Adipose tissue (tissue), 3 donors: ENCODE measurements around the gene DDI2. TPM values are rescaled to one million over a fixed set of nuclear protein-coding genes. Genes with fewer than 3 reads are reported as not detected.

Experiments
- H3K27ac ChIP-seq: one replicate; pipeline ENCODE4 v1.5.1; 2013; ENCODE audit warnings: low read depth, low read length
- WGBS, 3 donors: extraction: QIAGEN DNeasy Blood & Tissue Kit; methylation state at CpG; one replicate each; pipeline ENCODE4 v1.1.7; 2013; 5-methylcytosine and 5-hydroxymethylcytosine counted together
- polyA plus RNA-seq, 3 donors: library from polyadenylated mRNA; stranded (reverse); fragments of 200-250 nt; gene quantifications; one replicate each; pipeline ENCODE4 v1.2.3, GENCODE V29; 2013
- donor health status: healthy with polysubstance abuse.
- donor health status: Bipolar disorder and iron deficiency.
- donor health status: healthy.

DDI2 gene
- polyA plus RNA-seq, 3 donors: 4.2 to 10.4 (median 8.5) TPM

GRCh38 chr1:15707239-15707925, 90.1 kb downstream of the DDI2 start:
- no peak overlapping the region for H3K27ac ChIP-seq
- 78 to 89% (median 81%) methylated on average over 8 of the region's 8 CpGs for WGBS, 3 donors

- no peak overlapping the region for H3K27ac ChIP-seq
- WGBS, 3 donors: 79 to 96% (median 92%) methylated on average over 15 of the region's 15 CpGs
Observed at GRCh38 chr1:15708486-15709137, 91.4 kb downstream of the DDI2 start.

GRCh38 chr1:15709226-15709625, 92.0 kb downstream of the DDI2 start:
- H3K27ac ChIP-seq: no peak overlapping the region
- WGBS, 3 donors: 92 to 99% (median 94%) methylated on average over 4 of the region's 4 CpGs

GRCh38 chr1:15712168-15712567, 94.9 kb downstream of the DDI2 start:
- no peak overlapping the region for H3K27ac ChIP-seq
- WGBS, 3 donors: 74 to 89% (median 81%) methylated on average over 4 of the region's 4 CpGs

GRCh38 chr1:15714406-15715136, 97.3 kb downstream of the DDI2 start:
- H3K27ac ChIP-seq: no peak overlapping the region
- 54 to 74% (median 72%) methylated on average over 4 of the region's 4 CpGs for WGBS, 3 donors

GRCh38 chr1:15717418-15718125, 100.3 kb downstream of the DDI2 start:
- H3K27ac ChIP-seq: no peak overlapping the region
- WGBS, 3 donors: 74 to 88% (median 83%) methylated on average over 11 of the region's 11 CpGs

GRCh38 chr1:15718199-15718601, 100.9 kb downstream of the DDI2 start:
- H3K27ac ChIP-seq: no peak overlapping the region
- 81 to 87% (median 86%) methylated on average over 8 of the region's 8 CpGs for WGBS, 3 donors

Other genes with a start within 250 kb of the DDI2 start
- 10 to 100 TPM; 44.4 to 58.0 (median 45.1) TPM for gene EFHD2, start 207.6 kb upstream of the DDI2 start, polyA plus RNA-seq
- 1,000 to 10,000 TPM in 1 of 3 donors, 1 to 10 TPM in 1, under 1 TPM in 1; 0.92 to 8,953 (median 3.7) TPM for gene CTRC, start 179.0 kb upstream of the DDI2 start, polyA plus RNA-seq
- 1,000 to 10,000 TPM in 1 of 3 donors, under 1 TPM in 1, not detected in 1; 0.33 to 2,134 TPM for gene CELA2A, start 160.7 kb upstream of the DDI2 start, polyA plus RNA-seq
- gene CELA2B, start 141.4 kb upstream of the DDI2 start, polyA plus RNA-seq: 100 to 1,000 TPM in 1 of 3 donors, not detected in 2; 177 TPM
- gene CASP9, start 93.2 kb upstream of the DDI2 start, polyA plus RNA-seq: 10 to 100 TPM; 12.7 to 22.0 (median 14.5) TPM
- gene DNAJC16, start 90.6 kb upstream of the DDI2 start, polyA plus RNA-seq: 1 to 10 TPM; 3.0 to 3.6 (median 3.2) TPM
- gene AGMAT, start 32.4 kb upstream of the DDI2 start, polyA plus RNA-seq: under 1 TPM; 0.21 to 0.45 (median 0.29) TPM
- gene PLEKHM2, start 66.9 kb downstream of the DDI2 start, polyA plus RNA-seq: 10 to 100 TPM; 23.4 to 55.2 (median 41.1) TPM
- gene SLC25A34, start 118.8 kb downstream of the DDI2 start, polyA plus RNA-seq: 1 to 10 TPM; 2.3 to 4.2 (median 2.8) TPM
- under 1 TPM in 1 of 3 donors, not detected in 2; 0.04 TPM for gene TMEM82, start 125.0 kb downstream of the DDI2 start, polyA plus RNA-seq
- gene FBLIM1, start 141.3 kb downstream of the DDI2 start, polyA plus RNA-seq: 10 to 100 TPM; 13.8 to 37.7 (median 26.1) TPM
- 1 to 10 TPM; 1.2 to 3.4 (median 2.6) TPM for gene UQCRHL, start 190.2 kb downstream of the DDI2 start, polyA plus RNA-seq
- gene SPEN, start 230.2 kb downstream of the DDI2 start, polyA plus RNA-seq: 10 to 100 TPM; 15.7 to 28.8 (median 20.2) TPM